ENCODE results near the gene FFAR2.
"Not testable (repeated sequence)": the region's sequence is repeated elsewhere in the genome, so short reads cannot be mapped to it uniquely, and the experiment has no call there.

Gene FFAR2

GRCh38 chr19:35458192-35458591 lies 10.1 kb downstream of the FFAR2 start:
- DNase-seq = no peak

- DNase-seq = no peak
These were observed 10.8 kb downstream of the FFAR2 start for GRCh38 chr19:35458731-35459391.

GRCh38 chr19:35459414-35460082 lies 11.5 kb downstream of the FFAR2 start:
- DNase-seq = no peak

GRCh38 chr19:35460608-35461007 lies 12.6 kb downstream of the FFAR2 start:
- no peak for DNase-seq

GRCh38 chr19:35461060-35461459 lies 13.0 kb downstream of the FFAR2 start:
- DNase-seq = no peak

- not testable (repeated sequence) for DNase-seq
These were observed 13.7 kb downstream of the FFAR2 start for GRCh38 chr19:35461788-35462187.

- DNase-seq = no peak
These were observed 14.5 kb downstream of the FFAR2 start for GRCh38 chr19:35462476-35462953.

- not testable (repeated sequence) for DNase-seq
These were observed 14.9 kb downstream of the FFAR2 start for GRCh38 chr19:35462956-35463355.

- no peak for DNase-seq
These were observed 18.2 kb downstream of the FFAR2 start for GRCh38 chr19:35466259-35466658.

- DNase-seq = peak; percentile 3 to 49 (median 12)
These were observed 20.6 kb downstream of the FFAR2 start for GRCh38 chr19:35468637-35469036.

- no peak for DNase-seq
These were observed 22.1 kb downstream of the FFAR2 start for GRCh38 chr19:35470128-35470527.

GRCh38 chr19:35471075-35471474 lies 23.0 kb downstream of the FFAR2 start:
- not testable (repeated sequence) for DNase-seq

- DNase-seq = no peak
These were observed 23.9 kb downstream of the FFAR2 start for GRCh38 chr19:35471946-35472345.

- no peak for DNase-seq
These were observed 26.0 kb downstream of the FFAR2 start for GRCh38 chr19:35474104-35474503.

- not testable (repeated sequence) for DNase-seq
These were observed 26.5 kb downstream of the FFAR2 start for GRCh38 chr19:35474594-35474993.

GRCh38 chr19:35476149-35476548 lies 28.1 kb downstream of the FFAR2 start:
- no peak for DNase-seq

GRCh38 chr19:35478794-35479677 lies 31.0 kb downstream of the FFAR2 start:
- peak in 2 of 3 experiments; percentile 5 to 55 for DNase-seq

- no peak for DNase-seq
These were observed 35.0 kb downstream of the FFAR2 start for GRCh38 chr19:35483089-35483488.

- no peak for DNase-seq
These were observed 36.4 kb downstream of the FFAR2 start for GRCh38 chr19:35484252-35485036.

- DNase-seq = no peak
These were observed 38.2 kb downstream of the FFAR2 start for GRCh38 chr19:35486268-35486708.

GRCh38 chr19:35487656-35488182 lies 39.7 kb downstream of the FFAR2 start:
- no peak for DNase-seq

- DNase-seq = no peak
These were observed 40.6 kb downstream of the FFAR2 start for GRCh38 chr19:35488677-35489076.

Data from NCI-H1417 (cell line).